Measurements from ENCODE around the gene LCN2. TPM values are rescaled to one million over a fixed set of nuclear protein-coding genes. Genes with fewer than 3 reads are reported as not detected.

LCN2 gene
- total and polyA plus RNA-seq, 12 donors = 0.33 to 48.2 (median 1.2) TPM; not detected in 3

DNA sequence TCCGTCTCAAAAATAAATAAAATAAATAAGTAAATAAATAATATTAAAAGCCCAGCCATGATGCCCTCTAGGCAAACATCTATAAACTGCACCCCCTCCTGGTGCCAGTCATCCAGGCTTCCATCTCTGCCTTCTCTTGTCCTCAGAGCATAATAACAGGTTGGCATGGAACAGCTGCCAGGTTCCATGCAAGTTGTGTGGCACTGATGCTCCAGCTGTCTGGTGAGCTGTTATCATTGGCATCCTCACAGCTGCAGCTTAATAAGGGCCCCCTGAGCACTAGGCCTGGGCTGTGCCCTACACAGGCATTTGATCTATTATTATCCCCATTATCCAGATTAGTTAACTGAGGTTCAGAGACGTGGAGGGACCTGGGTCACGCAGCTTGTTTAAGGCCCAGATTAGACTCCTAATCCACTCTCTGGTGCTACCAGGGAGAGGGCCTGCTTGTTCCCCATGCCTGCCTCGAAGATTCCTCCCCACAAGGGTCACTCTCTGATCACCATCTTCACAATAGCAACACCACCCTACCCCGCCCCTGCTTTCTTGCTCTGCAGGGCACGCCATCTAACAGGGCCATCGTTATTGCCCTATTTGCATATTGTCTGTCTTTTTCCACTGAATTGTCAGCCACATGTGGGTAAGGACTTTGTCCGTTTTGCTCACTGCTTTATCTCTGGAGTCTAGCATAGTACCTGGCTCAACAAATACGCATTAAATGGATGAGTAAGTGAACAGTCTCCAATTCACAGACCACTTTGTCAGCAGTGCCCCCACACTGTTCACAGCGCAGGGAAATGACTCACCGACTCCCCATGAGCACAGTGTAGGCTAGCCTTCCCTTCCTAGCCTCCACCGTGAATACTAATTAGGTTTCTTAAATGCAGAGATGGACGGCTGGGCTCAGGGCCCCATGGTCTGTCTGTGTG, 52.5 kb downstream of the LCN2 start:
- Histone ChIP-seq H3K4me1 (replicated peaks in 1 of 2) (peaks cover 12 to 16% of the 10 kb centered on the region in 2 donors), H3K27ac (no peak overlapping the region), H3K4me3 (no peak overlapping the region), H3K27me3 (no peaks in the 10 kb centered on the region), H3K36me3 (replicated peaks in 1 of 2) (no peaks in the 10 kb centered on the region), H3K9me3 (replicated peaks in 1 of 3) (no peaks in the 10 kb centered on the region)
- 83 to 90% (median 87%) methylated on average over 13 of the region's 13 CpGs for WGBS, 4 donors
- no peak for TF ChIP-seq POLR2A (IDR thresholded peaks at IDR 0.05)
- TF ChIP-seq, protein P1, sequence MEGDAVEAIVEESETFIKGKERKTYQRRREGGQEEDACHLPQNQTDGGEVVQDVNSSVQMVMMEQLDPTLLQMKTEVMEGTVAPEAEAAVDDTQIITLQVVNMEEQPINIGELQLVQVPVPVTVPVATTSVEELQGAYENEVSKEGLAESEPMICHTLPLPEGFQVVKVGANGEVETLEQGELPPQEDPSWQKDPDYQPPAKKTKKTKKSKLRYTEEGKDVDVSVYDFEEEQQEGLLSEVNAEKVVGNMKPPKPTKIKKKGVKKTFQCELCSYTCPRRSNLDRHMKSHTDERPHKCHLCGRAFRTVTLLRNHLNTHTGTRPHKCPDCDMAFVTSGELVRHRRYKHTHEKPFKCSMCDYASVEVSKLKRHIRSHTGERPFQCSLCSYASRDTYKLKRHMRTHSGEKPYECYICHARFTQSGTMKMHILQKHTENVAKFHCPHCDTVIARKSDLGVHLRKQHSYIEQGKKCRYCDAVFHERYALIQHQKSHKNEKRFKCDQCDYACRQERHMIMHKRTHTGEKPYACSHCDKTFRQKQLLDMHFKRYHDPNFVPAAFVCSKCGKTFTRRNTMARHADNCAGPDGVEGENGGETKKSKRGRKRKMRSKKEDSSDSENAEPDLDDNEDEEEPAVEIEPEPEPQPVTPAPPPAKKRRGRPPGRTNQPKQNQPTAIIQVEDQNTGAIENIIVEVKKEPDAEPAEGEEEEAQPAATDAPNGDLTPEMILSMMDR (IDR thresholded peaks at IDR 0.05) = no peak
- intact Hi-C loops (cut with DNase I) = no loop called here
- no peak for DNase-seq

DNA sequence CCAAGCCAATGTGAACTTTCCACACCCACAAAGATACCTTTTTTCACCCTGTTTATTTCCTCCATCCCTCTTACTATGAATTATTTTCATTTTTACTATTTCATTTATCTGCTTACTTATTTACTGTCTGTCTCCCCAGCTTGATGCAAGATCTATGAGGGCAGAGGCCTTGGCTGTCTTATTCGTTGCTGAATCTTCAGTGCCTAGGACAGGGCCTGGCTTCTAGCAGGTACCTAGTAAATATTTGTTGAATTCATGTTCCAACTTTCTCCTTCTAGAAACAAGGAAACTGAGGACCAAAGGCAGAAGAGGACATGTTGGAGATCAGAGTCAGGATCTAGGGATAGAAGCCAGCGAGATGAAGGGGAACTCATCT, 53.4 kb downstream of the LCN2 start:
- Histone ChIP-seq H3K36me3 (replicated peaks in 1 of 2) (no peaks in the 10 kb centered on the region), H3K4me1 (replicated peaks in 1 of 2) (peaks cover 12 to 16% of the 10 kb centered on the region in 2 donors), H3K4me3 (no peak overlapping the region), H3K27ac (no peak overlapping the region), H3K9me3 (replicated peaks in 1 of 3) (no peaks in the 10 kb centered on the region), H3K27me3 (no peaks in the 10 kb centered on the region)
- no peak for DNase-seq
- intact Hi-C loops (cut with DNase I) = no loop called here
- WGBS, 4 donors = 9 to 17% (median 11%) methylated on average over 2 of the region's 2 CpGs
- TF ChIP-seq, protein P1 (IDR thresholded peaks at IDR 0.05) = no peak
- no peak for TF ChIP-seq POLR2A (IDR thresholded peaks at IDR 0.05)

Other genes with a start within 250 kb of the LCN2 start
- 100 to 1,000 TPM in 1 of 9 donors, 10 to 100 TPM in 8; 34.7 to 129 (median 62.4) TPM for gene ST6GALNAC6, start 249.8 kb upstream of the LCN2 start, total RNA-seq
- 10 to 100 TPM; 26.7 to 46.9 (median 40.0) TPM for gene ST6GALNAC6, start 249.8 kb upstream of the LCN2 start, polyA plus RNA-seq
- 10 to 100 TPM in 8 of 9 donors, 1 to 10 TPM in 1; 8.7 to 65.7 (median 23.6) TPM for gene ST6GALNAC4, start 232.4 kb upstream of the LCN2 start, total RNA-seq
- gene ST6GALNAC4, start 232.4 kb upstream of the LCN2 start, polyA plus RNA-seq = 1 to 10 TPM; 5.3 to 9.2 (median 8.6) TPM
- gene PIP5KL1, start 218.7 kb upstream of the LCN2 start, total RNA-seq = 1 to 10 TPM in 2 of 9 donors, under 1 TPM in 4, not detected in 3; 0.19 to 2.3 (median 0.88) TPM
- 1 to 10 TPM in 1 of 3 donors, under 1 TPM in 2; 0.22 to 1.5 (median 0.54) TPM for gene PIP5KL1, start 218.7 kb upstream of the LCN2 start, polyA plus RNA-seq
- 10 to 100 TPM; 18.4 to 46.8 (median 33.4) TPM for gene DPM2, start 211.6 kb upstream of the LCN2 start, total RNA-seq
- 10 to 100 TPM; 32.9 to 36.5 (median 35.6) TPM for gene DPM2, start 211.6 kb upstream of the LCN2 start, polyA plus RNA-seq
- gene EEIG1, start 168.5 kb upstream of the LCN2 start, total RNA-seq = 100 to 1,000 TPM in 2 of 9 donors, 10 to 100 TPM in 7; 10.1 to 179 (median 68.3) TPM
- 10 to 100 TPM; 24.5 to 49.5 (median 32.6) TPM for gene EEIG1, start 168.5 kb upstream of the LCN2 start, polyA plus RNA-seq
- 10 to 100 TPM in 7 of 9 donors, 1 to 10 TPM in 2; 8.0 to 20.7 (median 12.7) TPM for gene NAIF1, start 82.1 kb upstream of the LCN2 start, total RNA-seq
- gene NAIF1, start 82.1 kb upstream of the LCN2 start, polyA plus RNA-seq = 10 to 100 TPM in 2 of 3 donors, 1 to 10 TPM in 1; 6.6 to 12.8 (median 10.8) TPM
- 10 to 100 TPM; 11.4 to 60.6 (median 20.5) TPM for gene SLC25A25, start 81.2 kb upstream of the LCN2 start, total RNA-seq
- 10 to 100 TPM; 13.6 to 14.1 (median 13.9) TPM for gene SLC25A25, start 81.2 kb upstream of the LCN2 start, polyA plus RNA-seq
- 100 to 1,000 TPM in 4 of 9 donors, 10 to 100 TPM in 5; 64.8 to 147 (median 96.0) TPM for gene PTGES2, start 21.7 kb upstream of the LCN2 start, total RNA-seq
- 100 to 1,000 TPM in 2 of 3 donors, 10 to 100 TPM in 1; 69.5 to 104 (median 101) TPM for gene PTGES2, start 21.7 kb upstream of the LCN2 start, polyA plus RNA-seq
- 1,000 to 10,000 TPM in 4 of 9 donors, 100 to 1,000 TPM in 5; 165 to 1,914 (median 315) TPM for gene BBLN, start 10.8 kb downstream of the LCN2 start, total RNA-seq
- gene BBLN, start 10.8 kb downstream of the LCN2 start, polyA plus RNA-seq = 100 to 1,000 TPM in 2 of 3 donors, 1 to 10 TPM in 1; 5.5 to 924 (median 522) TPM
- gene CIZ1, start 42.1 kb downstream of the LCN2 start, total RNA-seq = 100 to 1,000 TPM in 3 of 9 donors, 10 to 100 TPM in 6; 25.3 to 142 (median 83.8) TPM
- gene CIZ1, start 42.1 kb downstream of the LCN2 start, polyA plus RNA-seq = 100 to 1,000 TPM in 1 of 3 donors, 10 to 100 TPM in 2; 63.0 to 134 (median 65.2) TPM
- gene DNM1, start 53.9 kb downstream of the LCN2 start, total RNA-seq = 10 to 100 TPM in 6 of 9 donors, 1 to 10 TPM in 3; 2.4 to 14.7 (median 12.1) TPM
- 10 to 100 TPM in 2 of 3 donors, 1 to 10 TPM in 1; 5.8 to 44.3 (median 17.5) TPM for gene DNM1, start 53.9 kb downstream of the LCN2 start, polyA plus RNA-seq
- gene GOLGA2, start 126.6 kb downstream of the LCN2 start, total RNA-seq = 10 to 100 TPM; 35.8 to 92.8 (median 79.2) TPM
- 100 to 1,000 TPM in 2 of 3 donors, 10 to 100 TPM in 1; 87.7 to 221 (median 124) TPM for gene GOLGA2, start 126.6 kb downstream of the LCN2 start, polyA plus RNA-seq
- gene SWI5, start 126.8 kb downstream of the LCN2 start, total RNA-seq = 10 to 100 TPM; 17.7 to 58.9 (median 27.8) TPM
- 10 to 100 TPM; 20.2 to 30.1 (median 25.0) TPM for gene SWI5, start 126.8 kb downstream of the LCN2 start, polyA plus RNA-seq
- 10 to 100 TPM; 15.0 to 68.2 (median 43.5) TPM for gene TRUB2, start 173.0 kb downstream of the LCN2 start, total RNA-seq
- gene TRUB2, start 173.0 kb downstream of the LCN2 start, polyA plus RNA-seq = 10 to 100 TPM; 20.7 to 55.2 (median 23.7) TPM
- 10 to 100 TPM; 47.3 to 96.8 (median 68.6) TPM for gene COQ4, start 173.4 kb downstream of the LCN2 start, total RNA-seq
- 100 to 1,000 TPM in 2 of 3 donors, 10 to 100 TPM in 1; 35.8 to 111 (median 109) TPM for gene COQ4, start 173.4 kb downstream of the LCN2 start, polyA plus RNA-seq
- gene SLC27A4, start 191.1 kb downstream of the LCN2 start, total RNA-seq = 10 to 100 TPM in 8 of 9 donors, 1 to 10 TPM in 1; 6.6 to 30.3 (median 19.9) TPM
- gene SLC27A4, start 191.1 kb downstream of the LCN2 start, polyA plus RNA-seq = 10 to 100 TPM in 2 of 3 donors, 1 to 10 TPM in 1; 9.9 to 40.0 (median 21.3) TPM
- gene URM1, start 221.9 kb downstream of the LCN2 start, total RNA-seq = 10 to 100 TPM; 34.7 to 87.1 (median 51.0) TPM
- 10 to 100 TPM; 22.8 to 40.2 (median 27.0) TPM for gene URM1, start 221.9 kb downstream of the LCN2 start, polyA plus RNA-seq

All from adrenal gland (tissue), 12 donors.